HT1080 (cell line): Measurements from ENCODE around the gene TSPAN31. TPM values are rescaled to one million over a fixed set of nuclear protein-coding genes. Genes with fewer than 3 reads are reported as not detected.

Experiments used
- DNase-seq: peaks from one replicate; pipeline ENCODE4 v3.0.0-alpha.2; 2015; ENCODE audit warnings: low read depth
- total RNA-seq: library from RNA; depleted of rRNA; stranded (reverse); fragments of >200 nt; shearing (Covaris generic); gene quantifications from 2 replicates; pipeline ENCODE4 v1.2.3, GENCODE V29; 2014

TSPAN31 gene
- total RNA-seq, 1 experiment from 2014 or later: 28.9 TPM

DNA sequence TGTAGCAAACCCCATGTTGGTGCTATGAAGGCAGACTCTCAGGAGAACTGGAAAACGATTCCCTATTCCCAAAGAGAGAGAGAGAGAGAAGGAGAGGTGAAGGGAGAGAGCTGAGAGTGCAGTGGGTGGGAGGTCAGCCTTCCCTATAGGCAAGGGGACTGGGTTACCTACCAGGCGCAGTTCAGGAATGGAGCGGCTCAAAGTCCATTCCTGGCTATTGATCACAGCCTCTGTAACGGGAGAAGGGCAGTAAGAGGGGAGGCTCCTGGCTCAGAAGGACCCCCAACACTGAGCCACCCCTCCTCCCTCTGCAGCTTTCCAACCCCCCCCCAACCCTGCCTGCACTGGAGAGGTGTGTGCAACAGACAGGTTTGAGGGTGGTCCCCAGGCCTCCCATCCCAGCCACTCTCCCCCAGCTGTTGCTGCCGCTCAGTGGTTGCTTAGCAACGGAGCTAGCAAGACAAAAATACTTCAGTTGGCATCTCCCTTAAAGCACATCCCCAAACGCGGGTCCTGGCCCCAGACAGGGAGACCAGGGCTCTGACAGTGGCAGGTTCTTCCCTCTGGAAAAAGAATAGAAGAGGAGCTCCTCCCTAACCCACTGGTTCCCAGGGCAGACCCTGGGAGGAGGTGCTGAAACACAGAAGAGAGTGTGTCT is 9.5 kb upstream of the TSPAN31 start:
- DNase-seq: no peak

DNA sequence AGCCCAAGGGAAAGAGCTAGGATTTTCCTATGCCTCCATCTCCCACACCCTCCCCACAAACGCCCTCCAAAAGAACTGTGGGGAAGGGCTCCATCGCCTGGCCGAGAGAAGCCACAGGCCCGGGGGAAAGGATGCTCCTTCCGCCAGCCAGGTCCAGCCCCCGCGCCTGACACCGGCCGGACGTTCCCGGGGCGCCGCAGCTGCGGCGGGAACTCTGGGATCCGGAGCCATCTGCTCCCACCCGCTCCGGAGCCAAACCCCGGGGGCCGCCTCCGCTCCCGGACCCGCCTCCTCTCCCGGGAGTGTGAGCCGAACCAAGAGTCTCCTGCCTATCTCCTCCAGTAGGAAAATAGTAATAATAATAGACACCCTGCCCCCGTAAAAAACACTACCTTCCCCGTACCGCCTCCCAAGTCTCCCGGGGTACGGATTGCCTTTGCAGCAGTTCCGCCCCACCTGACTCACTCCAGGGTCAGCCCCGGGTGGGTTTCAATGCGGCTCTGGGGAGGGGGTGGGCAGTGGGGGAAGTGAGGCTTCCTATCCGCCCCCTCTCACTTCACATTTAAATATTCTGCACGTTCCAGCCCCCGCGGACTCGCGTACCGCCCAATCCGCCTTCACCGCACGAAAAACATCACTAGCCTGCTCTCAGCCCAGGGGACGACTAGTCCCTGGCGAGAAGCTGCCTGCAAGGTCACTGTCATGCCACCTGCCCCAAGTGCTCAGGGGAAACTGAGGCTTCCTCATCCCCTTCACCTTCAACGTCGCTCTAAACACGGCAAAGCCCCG is 8.7 kb upstream of the TSPAN31 start:
- DNase-seq: peak; percentile 62

DNA sequence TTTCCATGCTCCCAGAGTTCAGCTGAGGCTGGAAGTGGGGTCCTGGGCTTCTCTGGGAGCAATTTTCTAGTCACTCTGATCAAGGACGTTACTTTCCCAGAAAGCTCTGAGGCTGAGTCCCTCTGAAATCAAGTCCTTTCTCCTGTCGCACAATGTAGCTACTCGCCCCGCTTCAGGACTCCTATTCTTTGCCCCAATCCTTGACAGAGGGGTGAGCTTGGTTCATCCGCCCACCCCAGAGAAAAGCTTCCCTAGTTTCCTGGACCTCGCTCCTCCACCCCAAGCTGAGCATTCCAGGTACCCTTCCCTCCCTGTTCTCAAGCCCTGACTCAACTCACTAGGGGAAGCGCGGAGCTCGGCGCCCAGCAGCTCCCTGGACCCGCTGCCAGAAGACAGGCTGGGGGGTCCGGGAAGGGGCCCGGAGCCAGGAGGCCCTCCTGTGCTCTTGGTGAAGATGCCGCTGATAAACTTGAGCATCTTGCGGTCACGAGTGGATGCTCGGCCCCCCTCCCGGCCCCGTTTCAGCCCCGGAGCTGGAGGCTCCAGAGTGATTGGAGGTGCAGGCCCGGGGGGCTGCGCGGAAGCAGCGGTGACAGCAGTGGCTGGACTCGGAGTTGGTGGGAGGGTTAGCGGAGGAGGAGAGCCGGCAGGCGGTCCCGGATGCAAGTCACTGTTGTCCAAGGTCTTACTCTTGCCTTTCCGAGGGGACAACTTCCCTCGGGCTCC is 7.9 kb upstream of the TSPAN31 start:
- DNase-seq: no peak

DNA sequence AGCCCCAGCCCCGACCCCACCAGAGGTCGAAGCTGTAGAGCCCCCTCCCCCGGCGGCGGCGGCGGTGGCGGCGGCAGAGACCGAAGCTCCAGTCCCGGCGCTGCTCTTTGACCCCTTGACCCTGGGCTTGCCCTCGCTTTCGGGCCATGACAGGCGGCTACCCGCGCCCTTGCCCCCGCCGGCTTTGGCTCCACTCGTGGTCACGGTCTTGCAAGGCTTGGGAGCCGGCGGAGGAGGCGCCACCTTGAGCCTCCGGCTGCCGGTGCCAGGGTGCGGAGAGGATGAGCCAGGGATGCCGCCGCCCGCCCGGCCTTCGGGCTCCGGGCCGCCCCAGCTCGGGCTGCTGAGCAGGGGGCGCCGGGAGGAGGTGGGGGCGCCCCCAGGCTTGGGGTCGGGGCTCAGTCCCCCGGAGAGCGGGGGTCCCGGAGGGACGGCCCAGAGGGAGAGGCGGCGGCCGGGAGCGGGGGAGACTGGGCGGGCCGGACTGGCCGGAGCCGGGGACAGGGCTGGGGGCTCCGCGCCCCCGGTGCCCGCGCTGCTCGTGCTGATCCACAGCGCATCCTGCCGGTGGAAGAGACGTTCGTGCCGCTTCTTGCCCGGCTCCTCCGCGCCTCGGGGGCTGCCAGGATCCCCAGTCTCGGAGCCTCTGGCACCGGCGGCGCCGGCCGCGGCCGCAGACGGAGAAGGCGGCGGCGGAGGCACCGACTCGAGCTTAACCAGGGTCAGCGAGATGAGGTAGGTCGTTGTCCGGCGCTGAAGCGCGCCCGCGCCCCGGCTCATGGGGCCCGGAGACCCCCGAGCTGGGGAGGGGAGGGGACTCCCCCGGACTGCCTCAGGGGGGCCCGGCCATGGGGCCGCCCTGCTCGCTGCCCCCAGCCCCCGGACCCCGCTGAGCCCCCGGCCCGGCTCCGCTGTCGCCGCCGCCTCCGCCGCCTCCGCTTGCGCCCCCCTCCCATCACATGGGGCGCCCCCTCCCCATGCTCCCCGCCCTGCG is 7.1 kb upstream of the TSPAN31 start:
- no peak for DNase-seq

DNA sequence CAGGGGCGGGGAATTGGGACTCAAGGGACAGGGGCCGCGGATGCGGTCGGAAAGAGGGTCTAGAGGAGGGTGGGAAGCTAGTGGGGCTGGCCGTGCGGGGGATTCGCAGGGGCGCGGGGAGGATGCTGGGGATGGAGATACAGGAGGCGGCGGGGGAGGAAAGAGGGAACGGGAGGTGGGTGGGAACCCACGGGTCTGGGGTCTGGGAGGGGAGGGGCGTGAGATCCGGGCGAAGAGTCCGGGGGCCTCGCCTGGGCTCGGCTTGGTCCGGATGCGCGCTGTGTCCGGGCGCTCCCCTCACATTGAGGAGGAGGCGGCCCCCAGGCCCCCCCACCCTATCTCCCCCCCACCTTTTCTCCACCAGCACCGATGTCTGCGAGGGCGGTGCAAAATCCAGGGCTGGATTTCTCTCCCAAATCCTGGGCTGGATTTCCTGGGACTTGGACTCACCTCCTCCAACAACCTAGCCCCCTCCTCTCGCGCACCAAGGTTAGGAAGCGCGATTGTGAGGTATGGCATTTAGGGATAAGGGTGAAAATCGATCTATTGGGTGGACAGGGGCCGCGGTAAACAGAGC is 6.1 kb upstream of the TSPAN31 start, which contains the start of gene AGAP2:
Gene AGAP2 (minus strand): TSS at position 82 of the 577 bp plus-strand sequence. CDS start 496 bp downstream, outside the sequence.
- DNase-seq: peak; percentile 44

DNA sequence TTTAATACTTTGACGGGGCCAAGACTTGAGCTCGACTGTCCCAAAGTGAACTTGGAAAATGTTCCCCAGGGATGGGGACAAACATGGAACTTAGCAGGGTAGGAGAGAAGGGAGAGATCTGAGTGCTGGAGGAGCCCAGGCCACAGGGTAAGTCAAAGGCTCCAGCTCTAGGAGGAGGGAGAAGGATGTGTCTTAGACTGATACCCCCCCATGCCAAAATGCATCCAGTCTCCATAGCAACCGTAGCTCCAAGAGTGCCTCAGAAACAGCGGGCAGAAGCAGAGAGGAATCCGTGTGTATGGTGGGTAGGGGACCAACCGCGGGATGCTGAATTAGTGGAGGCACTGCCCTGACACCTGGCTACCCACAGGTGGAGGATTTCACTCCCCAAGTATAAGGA is 5.5 kb upstream of the TSPAN31 start:
- no peak for DNase-seq

DNA sequence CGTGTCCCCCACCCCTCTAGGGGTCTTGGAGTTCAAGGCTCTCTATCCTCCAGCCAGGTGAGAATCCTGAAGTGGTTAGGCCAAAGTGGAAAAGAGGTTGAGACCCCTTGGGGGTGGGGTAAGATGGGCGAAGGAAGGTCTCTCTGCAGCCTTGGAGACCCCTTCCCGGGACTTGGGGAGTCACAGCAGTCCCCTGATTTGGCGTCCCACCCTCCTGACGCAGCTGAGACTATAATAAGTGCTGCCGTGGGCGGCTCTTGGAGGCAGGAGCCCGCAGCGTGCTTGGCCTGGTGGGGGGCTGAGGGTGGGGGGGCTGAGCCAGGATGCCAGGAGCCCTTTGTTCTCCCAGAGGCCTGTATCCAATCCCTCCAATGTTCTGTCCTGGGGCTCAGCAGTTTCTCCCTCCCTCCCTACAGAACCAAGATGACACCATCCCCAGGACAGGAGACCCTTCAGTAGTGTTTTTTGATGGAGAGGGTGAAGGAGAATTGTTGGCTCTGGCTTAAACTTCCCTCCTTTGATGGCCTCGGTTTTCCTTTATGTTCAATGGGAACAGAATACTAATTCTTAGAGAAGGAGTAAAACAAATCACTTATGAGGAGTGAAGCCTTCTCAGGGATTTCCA is 4.8 kb upstream of the TSPAN31 start:
- no peak for DNase-seq

DNA sequence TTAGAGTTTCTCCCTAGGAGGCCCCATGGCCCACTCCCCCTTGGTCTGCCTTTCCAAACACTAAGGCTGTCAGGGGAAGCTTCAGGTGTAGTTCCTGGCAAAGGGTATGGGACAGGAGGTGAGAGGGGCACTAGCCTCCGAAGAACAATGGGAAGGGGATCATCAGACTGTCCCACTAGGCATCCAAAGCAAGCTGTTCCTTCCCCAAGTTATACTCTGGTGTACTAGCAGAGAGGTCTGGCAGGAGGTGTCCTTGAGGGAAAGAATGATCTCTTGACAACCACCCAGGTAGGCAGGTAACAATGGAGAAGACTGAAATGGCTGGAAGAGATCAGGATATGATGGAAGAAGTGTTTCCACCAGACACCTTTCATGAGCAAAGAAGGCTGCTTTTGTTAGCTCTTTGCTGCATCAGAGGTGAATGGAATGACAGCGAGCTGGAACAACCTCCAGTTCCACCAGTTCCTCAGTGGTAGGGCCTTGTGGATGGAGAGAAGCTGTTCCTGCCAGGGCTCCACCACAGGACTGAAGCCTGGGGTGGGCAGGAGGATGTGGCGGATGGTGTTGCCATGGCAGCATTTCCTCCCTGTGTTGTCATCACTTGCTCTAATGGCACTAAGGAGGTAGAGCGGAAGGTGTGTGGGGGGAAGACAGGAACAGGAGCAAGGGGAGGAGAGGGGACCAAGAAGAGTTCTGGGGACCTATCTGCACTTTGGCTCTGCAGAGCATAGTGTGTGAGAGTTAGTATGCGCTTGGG is 4.0 kb upstream of the TSPAN31 start:
- peak; percentile 73 for DNase-seq

DNA sequence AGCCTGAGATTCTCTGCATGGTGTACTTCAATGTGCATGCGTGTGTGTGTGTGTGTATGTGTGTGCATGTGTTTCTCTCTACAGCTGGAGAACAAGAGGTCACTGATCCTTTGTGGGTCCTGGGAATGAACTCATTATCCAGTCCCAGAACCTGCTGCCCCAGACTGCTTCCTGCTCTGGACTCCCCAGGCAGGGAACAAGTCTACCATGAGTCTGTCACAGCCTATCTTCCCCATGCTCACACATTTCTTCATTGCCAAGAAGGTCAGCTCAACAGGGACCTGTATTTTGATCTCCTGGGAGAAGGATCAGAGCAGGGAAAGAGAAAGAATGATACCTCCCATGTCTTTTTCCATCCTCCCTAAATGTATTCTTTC is 3.4 kb upstream of the TSPAN31 start:
- no peak for DNase-seq

DNA sequence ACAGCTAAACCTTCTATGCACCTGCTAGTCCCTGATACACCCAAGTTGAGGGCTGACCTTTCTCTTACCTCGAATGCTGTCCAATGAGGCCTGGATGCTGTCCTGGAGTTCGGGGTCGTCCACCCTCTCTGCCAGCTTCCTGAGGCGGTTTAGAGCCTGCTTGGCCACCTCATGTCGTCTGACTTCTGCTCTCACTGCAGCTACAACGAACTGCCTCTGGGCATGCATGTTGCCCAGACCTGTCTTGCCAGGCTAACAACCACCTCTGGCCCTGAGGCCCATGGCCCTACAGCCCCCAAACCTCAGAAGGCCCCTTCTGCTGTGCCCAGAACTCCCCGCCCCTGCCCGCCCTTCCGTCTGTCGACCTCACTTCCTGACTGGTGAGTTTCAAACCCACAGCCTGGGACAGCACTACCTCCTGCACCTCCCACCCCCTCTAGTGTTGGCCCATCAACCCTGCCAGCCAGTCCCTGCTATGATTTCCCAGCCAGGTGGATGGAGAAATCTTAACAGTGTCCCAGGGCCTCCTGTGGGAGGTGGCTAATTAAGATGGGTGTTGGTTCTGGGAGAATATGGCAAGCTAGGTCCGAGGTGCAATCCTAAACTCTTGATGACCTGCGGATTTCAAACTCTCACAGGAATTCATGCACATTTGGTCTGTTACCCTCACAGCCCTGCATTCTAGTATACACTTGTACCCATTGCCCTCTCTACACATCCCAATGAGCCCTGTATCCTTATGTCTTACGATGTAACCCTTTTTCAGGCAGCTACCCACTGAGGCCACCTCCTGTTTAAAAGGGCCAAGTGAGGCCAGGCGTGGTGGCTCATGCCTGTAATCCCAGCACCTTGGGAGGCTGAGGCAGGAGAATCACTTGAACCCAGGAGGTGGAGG is 2.7 kb upstream of the TSPAN31 start:
- DNase-seq: peak; percentile 68

DNA sequence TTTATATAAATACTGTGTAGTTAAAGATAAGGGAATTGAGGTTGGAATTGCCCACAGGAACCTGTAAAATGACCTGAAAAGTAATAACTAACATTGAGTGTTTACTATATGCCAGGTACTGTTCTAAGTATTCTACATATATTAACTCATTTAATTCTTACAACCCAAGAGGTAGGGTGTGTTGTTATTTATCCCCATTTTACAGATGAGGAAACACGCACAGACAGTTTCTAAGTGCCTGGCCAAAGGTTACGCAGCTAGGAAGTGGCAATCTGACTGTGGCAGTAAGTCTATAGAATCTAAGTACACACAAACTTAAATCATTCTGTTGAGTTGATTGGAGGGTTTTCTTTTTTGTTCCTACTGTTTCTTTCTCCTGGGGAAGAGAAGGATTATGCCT is 1.1 kb upstream of the TSPAN31 start:
- no peak for DNase-seq

DNA sequence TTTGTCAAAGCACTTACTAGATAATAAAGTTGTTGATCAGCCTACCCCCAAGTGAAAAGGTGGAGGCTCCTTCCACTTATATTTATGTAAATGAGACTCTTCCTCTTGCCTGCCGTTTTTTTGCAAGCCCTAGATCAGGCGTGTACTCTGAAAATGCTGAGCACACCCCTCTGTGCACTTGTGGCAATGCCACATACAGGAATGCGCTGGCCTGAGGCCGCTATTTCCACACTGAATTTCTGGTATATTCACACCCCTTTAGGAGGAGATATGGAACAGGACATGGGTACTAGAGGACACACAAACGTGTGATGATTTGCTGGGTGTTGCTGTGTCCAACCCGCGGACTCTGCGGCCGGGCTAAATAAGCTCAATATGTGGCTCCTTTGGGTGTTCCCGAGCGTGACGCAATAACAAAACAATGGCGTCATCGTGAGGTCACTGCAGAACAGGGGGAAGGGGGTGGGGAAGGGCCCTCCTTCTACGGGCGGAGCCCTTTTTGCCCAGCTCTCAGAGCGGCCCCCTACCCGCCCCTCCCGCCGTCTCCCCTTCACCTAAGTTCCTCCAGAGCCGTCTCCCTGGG is 554 bp upstream of the TSPAN31 start:
- DNase-seq: no peak

DNA sequence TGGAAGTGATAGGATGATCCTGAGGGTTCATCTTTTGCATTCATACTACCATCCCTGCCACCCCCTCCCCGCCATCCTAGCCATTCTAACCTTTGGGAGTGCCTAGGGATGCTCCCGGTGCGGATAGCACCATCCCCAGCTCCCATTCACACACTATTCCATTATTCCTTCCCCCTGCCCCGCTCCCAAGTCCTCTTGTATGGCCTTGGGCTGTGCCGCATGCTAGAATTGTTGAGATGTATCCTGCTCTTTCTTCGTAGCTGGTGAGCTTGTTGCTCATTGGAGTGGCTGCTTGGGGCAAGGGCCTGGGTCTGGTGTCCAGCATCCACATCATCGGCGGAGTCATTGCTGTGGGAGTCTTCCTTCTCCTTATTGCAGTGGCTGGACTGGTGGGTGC is 644 bp downstream of the TSPAN31 start:
- DNase-seq: peak; percentile 30

DNA sequence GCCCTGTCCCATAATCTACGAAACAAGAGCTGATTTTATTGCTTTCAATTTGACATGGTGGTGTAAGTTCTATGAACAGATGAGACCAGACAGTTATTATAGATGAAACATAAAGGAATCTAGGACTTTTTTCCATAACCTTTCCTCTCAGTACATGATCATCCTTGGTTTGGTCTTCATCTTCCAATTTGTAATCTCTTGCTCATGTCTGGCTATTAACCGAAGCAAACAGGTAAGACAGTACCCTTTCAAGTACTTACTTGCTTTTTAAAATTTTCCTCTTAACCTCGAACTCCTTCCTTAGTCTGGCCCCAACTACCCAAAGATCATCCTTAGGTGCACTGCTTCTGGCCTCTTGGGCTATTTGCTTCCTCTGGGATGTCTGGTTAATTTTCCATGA is 1.2 kb downstream of the TSPAN31 start:
- DNase-seq: no peak

DNA sequence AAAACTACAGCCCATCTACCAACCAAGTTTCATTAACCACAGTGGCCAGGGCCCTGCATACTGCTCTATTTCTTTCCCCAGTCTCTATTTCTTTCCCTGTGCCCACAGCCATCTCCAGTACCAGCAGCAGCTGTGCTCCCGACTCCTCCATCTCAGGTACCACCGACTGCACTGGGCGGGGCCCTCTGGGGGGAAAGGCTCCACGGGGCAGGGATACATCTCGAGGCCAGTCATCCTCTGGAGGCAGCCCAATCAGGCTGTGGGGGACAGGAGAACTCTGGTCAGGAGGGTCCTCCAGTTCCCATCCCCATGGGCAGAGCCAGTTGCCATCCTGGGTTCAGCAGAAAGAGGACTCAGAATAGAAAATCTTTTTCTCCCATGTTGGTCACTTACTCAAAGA is 4.2 kb downstream of the TSPAN31 start:
- DNase-seq: no peak

DNA sequence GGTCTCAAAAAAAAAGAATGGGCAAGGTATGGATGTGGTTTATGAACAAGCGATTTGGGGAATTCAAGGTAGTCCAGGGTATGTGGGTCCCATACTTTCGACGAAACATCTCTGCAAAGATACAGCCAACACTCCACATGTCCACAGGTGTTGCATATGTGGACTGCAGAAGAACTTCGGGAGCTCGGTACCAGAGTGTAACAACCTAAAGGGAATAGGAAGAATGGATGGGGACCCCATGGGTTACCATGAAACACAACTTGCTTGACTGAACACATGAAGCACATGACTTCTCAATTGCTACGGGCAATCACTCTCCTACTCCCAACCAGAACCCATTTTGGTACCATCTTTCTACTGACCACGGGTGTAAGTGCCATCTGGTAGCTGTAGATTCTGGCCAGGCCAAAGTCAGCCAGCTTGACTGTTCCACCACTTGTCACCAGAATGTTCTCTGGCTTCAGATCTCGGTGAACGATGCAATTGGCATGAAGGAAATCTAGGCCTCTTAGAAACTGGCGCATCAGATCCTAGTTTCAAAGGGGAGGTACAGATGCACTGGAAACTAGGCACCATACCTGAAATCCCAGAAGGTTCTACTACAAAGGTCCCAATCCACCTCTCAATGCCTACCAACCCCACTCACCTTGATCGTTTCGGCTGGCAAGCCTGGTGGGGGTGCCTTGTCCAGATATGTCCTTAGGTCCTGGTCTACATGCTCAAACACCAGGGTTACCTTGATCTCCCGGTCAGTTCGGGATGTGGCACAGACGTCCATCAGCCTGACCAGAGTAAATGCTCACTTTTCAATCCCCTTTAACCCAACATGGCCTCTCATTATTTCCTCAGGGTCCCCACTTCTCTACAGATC is 6.0 kb downstream of the TSPAN31 start:
- no peak for DNase-seq

DNA sequence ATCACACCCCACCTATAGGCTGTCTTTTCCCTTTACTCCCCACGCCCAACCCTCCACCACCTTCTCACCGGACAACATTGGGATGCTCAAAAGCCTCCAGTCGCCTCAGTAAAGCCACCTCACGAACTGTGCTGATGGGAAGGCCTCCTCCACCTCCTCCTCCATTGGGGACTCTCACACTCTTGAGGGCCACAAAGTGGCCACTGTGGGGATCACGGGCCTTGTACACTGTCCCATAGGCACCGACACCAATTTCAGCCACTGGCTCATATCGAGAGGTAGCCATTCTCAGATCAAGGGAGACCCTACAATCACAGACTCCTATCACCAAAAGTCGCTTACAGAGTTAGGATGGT is 6.6 kb downstream of the TSPAN31 start:
- DNase-seq: no peak
